ENCODE measurements around the gene NTM. TPM values are rescaled to one million over a fixed set of nuclear protein-coding genes. Genes with fewer than 3 reads are reported as not detected.
A peak's percentile ranks its signal among the peaks of the same experiment; 100 is the strongest.

NTM gene
- total and polyA plus RNA-seq, 2 of the 8 experiments (the other 6 are each of a cell fraction or from before 2014, with no cell fraction given), result 13.4 to 20.0 TPM

DNA sequence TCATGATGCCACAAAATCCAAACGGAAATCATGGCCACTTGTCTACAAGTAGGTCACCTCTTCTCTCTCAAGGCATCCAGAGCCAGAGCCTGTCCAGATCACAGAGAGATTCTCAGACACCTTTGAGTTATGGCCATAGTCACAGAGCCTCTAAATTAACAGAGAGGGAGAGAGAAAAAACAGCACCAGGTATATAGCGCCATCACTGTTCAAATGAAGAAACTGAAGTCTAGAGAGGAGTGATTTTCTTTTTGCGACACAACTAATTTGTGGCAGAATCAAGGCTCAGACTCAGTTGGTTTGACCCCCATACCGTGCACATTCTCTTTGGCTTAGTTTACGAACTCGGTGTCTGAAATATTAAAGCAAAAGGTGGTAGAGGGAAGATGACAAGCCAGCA is 512.9 kb downstream of the NTM start (continued):
- TF ChIP-seq, protein P1, sequence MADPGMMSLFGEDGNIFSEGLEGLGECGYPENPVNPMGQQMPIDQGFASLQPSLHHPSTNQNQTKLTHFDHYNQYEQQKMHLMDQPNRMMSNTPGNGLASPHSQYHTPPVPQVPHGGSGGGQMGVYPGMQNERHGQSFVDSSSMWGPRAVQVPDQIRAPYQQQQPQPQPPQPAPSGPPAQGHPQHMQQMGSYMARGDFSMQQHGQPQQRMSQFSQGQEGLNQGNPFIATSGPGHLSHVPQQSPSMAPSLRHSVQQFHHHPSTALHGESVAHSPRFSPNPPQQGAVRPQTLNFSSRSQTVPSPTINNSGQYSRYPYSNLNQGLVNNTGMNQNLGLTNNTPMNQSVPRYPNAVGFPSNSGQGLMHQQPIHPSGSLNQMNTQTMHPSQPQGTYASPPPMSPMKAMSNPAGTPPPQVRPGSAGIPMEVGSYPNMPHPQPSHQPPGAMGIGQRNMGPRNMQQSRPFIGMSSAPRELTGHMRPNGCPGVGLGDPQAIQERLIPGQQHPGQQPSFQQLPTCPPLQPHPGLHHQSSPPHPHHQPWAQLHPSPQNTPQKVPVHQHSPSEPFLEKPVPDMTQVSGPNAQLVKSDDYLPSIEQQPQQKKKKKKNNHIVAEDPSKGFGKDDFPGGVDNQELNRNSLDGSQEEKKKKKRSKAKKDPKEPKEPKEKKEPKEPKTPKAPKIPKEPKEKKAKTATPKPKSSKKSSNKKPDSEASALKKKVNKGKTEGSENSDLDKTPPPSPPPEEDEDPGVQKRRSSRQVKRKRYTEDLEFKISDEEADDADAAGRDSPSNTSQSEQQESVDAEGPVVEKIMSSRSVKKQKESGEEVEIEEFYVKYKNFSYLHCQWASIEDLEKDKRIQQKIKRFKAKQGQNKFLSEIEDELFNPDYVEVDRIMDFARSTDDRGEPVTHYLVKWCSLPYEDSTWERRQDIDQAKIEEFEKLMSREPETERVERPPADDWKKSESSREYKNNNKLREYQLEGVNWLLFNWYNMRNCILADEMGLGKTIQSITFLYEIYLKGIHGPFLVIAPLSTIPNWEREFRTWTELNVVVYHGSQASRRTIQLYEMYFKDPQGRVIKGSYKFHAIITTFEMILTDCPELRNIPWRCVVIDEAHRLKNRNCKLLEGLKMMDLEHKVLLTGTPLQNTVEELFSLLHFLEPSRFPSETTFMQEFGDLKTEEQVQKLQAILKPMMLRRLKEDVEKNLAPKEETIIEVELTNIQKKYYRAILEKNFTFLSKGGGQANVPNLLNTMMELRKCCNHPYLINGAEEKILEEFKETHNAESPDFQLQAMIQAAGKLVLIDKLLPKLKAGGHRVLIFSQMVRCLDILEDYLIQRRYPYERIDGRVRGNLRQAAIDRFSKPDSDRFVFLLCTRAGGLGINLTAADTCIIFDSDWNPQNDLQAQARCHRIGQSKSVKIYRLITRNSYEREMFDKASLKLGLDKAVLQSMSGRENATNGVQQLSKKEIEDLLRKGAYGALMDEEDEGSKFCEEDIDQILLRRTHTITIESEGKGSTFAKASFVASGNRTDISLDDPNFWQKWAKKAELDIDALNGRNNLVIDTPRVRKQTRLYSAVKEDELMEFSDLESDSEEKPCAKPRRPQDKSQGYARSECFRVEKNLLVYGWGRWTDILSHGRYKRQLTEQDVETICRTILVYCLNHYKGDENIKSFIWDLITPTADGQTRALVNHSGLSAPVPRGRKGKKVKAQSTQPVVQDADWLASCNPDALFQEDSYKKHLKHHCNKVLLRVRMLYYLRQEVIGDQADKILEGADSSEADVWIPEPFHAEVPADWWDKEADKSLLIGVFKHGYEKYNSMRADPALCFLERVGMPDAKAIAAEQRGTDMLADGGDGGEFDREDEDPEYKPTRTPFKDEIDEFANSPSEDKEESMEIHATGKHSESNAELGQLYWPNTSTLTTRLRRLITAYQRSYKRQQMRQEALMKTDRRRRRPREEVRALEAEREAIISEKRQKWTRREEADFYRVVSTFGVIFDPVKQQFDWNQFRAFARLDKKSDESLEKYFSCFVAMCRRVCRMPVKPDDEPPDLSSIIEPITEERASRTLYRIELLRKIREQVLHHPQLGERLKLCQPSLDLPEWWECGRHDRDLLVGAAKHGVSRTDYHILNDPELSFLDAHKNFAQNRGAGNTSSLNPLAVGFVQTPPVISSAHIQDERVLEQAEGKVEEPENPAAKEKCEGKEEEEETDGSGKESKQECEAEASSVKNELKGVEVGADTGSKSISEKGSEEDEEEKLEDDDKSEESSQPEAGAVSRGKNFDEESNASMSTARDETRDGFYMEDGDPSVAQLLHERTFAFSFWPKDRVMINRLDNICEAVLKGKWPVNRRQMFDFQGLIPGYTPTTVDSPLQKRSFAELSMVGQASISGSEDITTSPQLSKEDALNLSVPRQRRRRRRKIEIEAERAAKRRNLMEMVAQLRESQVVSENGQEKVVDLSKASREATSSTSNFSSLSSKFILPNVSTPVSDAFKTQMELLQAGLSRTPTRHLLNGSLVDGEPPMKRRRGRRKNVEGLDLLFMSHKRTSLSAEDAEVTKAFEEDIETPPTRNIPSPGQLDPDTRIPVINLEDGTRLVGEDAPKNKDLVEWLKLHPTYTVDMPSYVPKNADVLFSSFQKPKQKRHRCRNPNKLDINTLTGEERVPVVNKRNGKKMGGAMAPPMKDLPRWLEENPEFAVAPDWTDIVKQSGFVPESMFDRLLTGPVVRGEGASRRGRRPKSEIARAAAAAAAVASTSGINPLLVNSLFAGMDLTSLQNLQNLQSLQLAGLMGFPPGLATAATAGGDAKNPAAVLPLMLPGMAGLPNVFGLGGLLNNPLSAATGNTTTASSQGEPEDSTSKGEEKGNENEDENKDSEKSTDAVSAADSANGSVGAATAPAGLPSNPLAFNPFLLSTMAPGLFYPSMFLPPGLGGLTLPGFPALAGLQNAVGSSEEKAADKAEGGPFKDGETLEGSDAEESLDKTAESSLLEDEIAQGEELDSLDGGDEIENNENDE (IDR thresholded peaks at IDR 0.05; ENCODE audit: insufficient replicate concordance, low read length), result no peak
- TF ChIP-seq CTCF (IDR thresholded peaks at IDR 0.05; ENCODE audit: control extremely low read depth in 1 of 3, insufficient read depth in 1 of 3, low read depth in 1 of 3, low read length in 3 of 3), result peak in 2 of 3 experiments; percentile 43 to 75; a peak in 3 of 4 replicates
